ENCODE results near the gene SUCLA2. TPM values are rescaled to one million over a fixed set of nuclear protein-coding genes. Genes with fewer than 3 reads are reported as not detected.
A peak's percentile ranks its signal among the peaks of the same experiment; 100 is the strongest.

SUCLA2 gene
- total RNA-seq (2021; ENCODE audit: unreplicated experiment) (39.1 TPM), Bru-seq, nascent RNA (percentile 73 among the genes with signal in this experiment), BruChase-seq, experiment 1, labeled RNA remaining after a 6-hour chase (percentile 72 among the genes with signal in this experiment), BruChase-seq, experiment 2, labeled RNA remaining after a 2-hour chase (percentile 66 among the genes with signal in this experiment)
- polyA plus RNA-seq (2012): 18.0 and 21.9 TPM in 2 replicates
- long read RNA-seq, transcript SUCLA2-219 (11 exons, 2,111 nt): major isoform, 112 of 127 reads
- long read RNA-seq, partial matches to known transcripts: 4 of 127 reads
- long read RNA-seq, other reads (novel, unspliced or antisense): 8 of 127 reads

GRCh38 chr13:48001114-48001881, at the start of gene SUCLA2:
TSS of gene SUCLA2 (minus strand) at chr13:48001273. CDS start at chr13:48001269, 4 bp downstream.
- no peaks in the 10 kb centered on the region for H3K9me2 ChIP-seq (ENCODE audit: insufficient read depth)
- peaks cover 46% of the 10 kb centered on the region for H3K79me2 ChIP-seq (ENCODE audit: insufficient read depth, low read length)
- no peaks in the 10 kb centered on the region for H3K27me3 ChIP-seq (ENCODE audit: insufficient read depth, low read length)
- peak within 1 kb of the TSS; percentile 84 for H3K9ac ChIP-seq (ENCODE audit: low read length)
- DNase-seq (ENCODE audit: low read depth, low spot score) (peak; percentile 59), ATAC-seq (peak; percentile 100)
- intact Hi-C loops (cut with micrococcal nuclease): no loop called here
- peak within 1 kb of the TSS; percentile 89 for H2AFZ ChIP-seq (ENCODE audit: low read depth, low read length, poor library complexity, severe bottlenecking)
- ChIA-PET POLR2A (no interaction called here), RAD21 (ENCODE audit: low non-redundant PET in 1 of 2, low total read pairs in 2 of 2, uncharacterized antibody in 2 of 2, unreplicated experiment in 2 of 2) (no interaction called here), CTCF (interaction anchor here (1.0 kb wide), 1 partner anchor 37 kb away, joined by 3 read pairs; no protein-coding TSS in a partner anchor)
- TF ChIP-seq ELF1 (IDR thresholded peaks at IDR 0.05; ENCODE audit: borderline replicate concordance, low read depth): no peak
- no peak for TF ChIP-seq EZH2 (IDR thresholded peaks at IDR 0.05)
- TF ChIP-seq EGR1 (IDR thresholded peaks at IDR 0.05; ENCODE audit: low read depth): no peak
- peak; percentile 81 for TF ChIP-seq POLR2AphosphoS5 (IDR thresholded peaks at IDR 0.05; ENCODE audit: low read depth, low read length)
- TF ChIP-seq EZH2phosphoT487 (IDR thresholded peaks at IDR 0.05; ENCODE audit: borderline replicate concordance): no peak
- no peak for TF ChIP-seq RAD21 (IDR thresholded peaks at IDR 0.05; ENCODE audit: low read depth)
- TF ChIP-seq YY1 (IDR thresholded peaks at IDR 0.05; ENCODE audit: extremely low read depth, insufficient replicate concordance, low read depth, low read length): peak; percentile 92
- TF ChIP-seq MAX (IDR thresholded peaks at IDR 0.05): 0 out of 2 replicates have a peak, but pooled peaks have one; percentile 39
- no peak for TF ChIP-seq FOSL1 (IDR thresholded peaks at IDR 0.05; ENCODE audit: low read depth)
- TF ChIP-seq ATF3 (IDR thresholded peaks at IDR 0.05): no peak
- peak; percentile 35 for TF ChIP-seq POLR2A (IDR thresholded peaks at IDR 0.05; ENCODE audit: borderline replicate concordance, extremely low read depth, insufficient read depth, insufficient read length)
- peak within 1 kb of the TSS; percentile 54 for H3K27ac ChIP-seq (ENCODE audit: low read depth, low read length)
- TSS peak; percentile 56 for BruUV-seq (replicated peaks)
- H4K20me1 ChIP-seq (ENCODE audit: insufficient read depth): no peaks in the 10 kb centered on the region
- H3K4me3 ChIP-seq (replicated peaks in 1 of 2; ENCODE audit: low read depth in 1 of 2, low read length in 2 of 2): peak within 1 kb of the TSS; percentile 88 to 97
- no peaks in the 10 kb centered on the region for H3K36me3 ChIP-seq (ENCODE audit: control insufficient read depth in 1 of 2, insufficient read depth in 2 of 2, low read length in 2 of 2)
- H3K4me2 ChIP-seq (ENCODE audit: low read length): peak within 1 kb of the TSS; percentile 83
- peaks cover 10 to 17% of the 10 kb centered on the region in 2 experiments for H3K4me1 ChIP-seq (ENCODE audit: control insufficient read depth in 1 of 2, insufficient read depth in 2 of 2, low read length in 2 of 2)
- H3K9me3 ChIP-seq (ENCODE audit: control insufficient read depth in 1 of 2, insufficient read depth in 1 of 2, low read depth in 1 of 2, low read length in 2 of 2): no peaks in the 10 kb centered on the region
